Gastroesophageal sphincter (tissue), 4 donors: Measurements from ENCODE around the gene TM9SF4. TPM values are rescaled to one million over a fixed set of nuclear protein-coding genes. Genes with fewer than 3 reads are reported as not detected.

Experiments used
- ATAC-seq: fragments of 150-250 bp; one replicate; pipeline ENCODE4 v1.9.1; 2016; ENCODE audit warnings: mild to moderate bottlenecking, moderate library complexity
- H3K27ac ChIP-seq, 4 donors: fragments of 200-600 bp; sonication (generic) in 3 of 4; 1 replicate in 3 of 4; 2 replicates in 1 of 4; pipeline ENCODE4 v1.5.1; 2016 to 2019
- H3K27me3 ChIP-seq: fragments of 200-600 bp; sonication (generic); one replicate; pipeline ENCODE4 v1.5.1; 2019
- H3K36me3 ChIP-seq, 2 donors: fragments of 200-600 bp; sonication (generic); one replicate each; pipeline ENCODE4 v1.5.1; 2019; ENCODE audit warnings: control low read depth in 1 of 2
- H3K4me1 ChIP-seq, 3 donors: fragments of 200-600 bp; sonication (generic); 1 replicate in 2 of 3; 2 replicates in 1 of 3; pipeline ENCODE4 v1.5.1; 2016 to 2019; ENCODE audit warnings: control low read depth in 2 of 3
- H3K4me3 ChIP-seq, 2 donors: fragments of 200-600 bp; sonication (generic); one replicate each; pipeline ENCODE4 v1.5.1; 2019; ENCODE audit warnings: mild to moderate bottlenecking in 1 of 2, moderate library complexity in 1 of 2
- H3K9me3 ChIP-seq, 3 donors: fragments of 200-600 bp; sonication (generic); one replicate each; pipeline ENCODE4 v1.5.1; 2017 to 2019; ENCODE audit warnings: control low read depth in 2 of 3
- CTCF ChIP-seq, 4 experiments: fragments of 200-600 bp in 2 of 4; fragments of 450-650 bp in 2 of 4; sonication (generic) in 1 of 4; IDR thresholded peaks; one replicate each; pipeline ENCODE4 v1.5.1; 2017 to 2019; ENCODE audit warnings: antibody characterized with exemption in 4 of 4, mild to moderate bottlenecking in 2 of 4, moderate library complexity in 2 of 4
- EP300 ChIP-seq: sonication (generic); formaldehyde crosslinking; IDR thresholded peaks from one replicate; pipeline ENCODE4 v1.6.1; 2017; ENCODE audit warnings: antibody characterized with exemption, mild to moderate bottlenecking
- POLR2A ChIP-seq, 2 donors: fragments of 450-650 bp; IDR thresholded peaks; one replicate each; pipeline ENCODE4 v1.6.1; 2017; ENCODE audit warnings: antibody characterized with exemption in 2 of 2, mild to moderate bottlenecking in 2 of 2, moderate library complexity in 1 of 2
- POLR2AphosphoS5 ChIP-seq: sonication (generic); formaldehyde crosslinking; IDR thresholded peaks from one replicate; pipeline ENCODE4 v1.6.1; 2017; ENCODE audit warnings: antibody characterized with exemption
- WGBS, 2 donors: methylation state at CpG; one replicate each; pipeline ENCODE4 v1.1.5; 2018; ENCODE audit warnings: low coverage in 1 of 2; 5-methylcytosine and 5-hydroxymethylcytosine counted together
- total RNA-seq, 4 donors: library from RNA; depleted of rRNA; stranded (reverse); fragments of >200 nt; gene quantifications; one replicate each; pipeline ENCODE4 v1.1.0, GENCODE V29; 2016

The TM9SF4 gene
- total RNA-seq, 4 donors from 2014 or later = 20.7 to 32.6 (median 22.9) TPM

GRCh38 chr20:32158943-32159660 is 49.6 kb downstream of the TM9SF4 start:
- 93 to 100% methylated on average over 2 to 3 of the region's 4 CpGs for WGBS, 2 donors
- H3K36me3 ChIP-seq = peaks cover 0 to 88% of the 10 kb centered on the region in 2 donors

GRCh38 chr20:32159766-32160221 is 50.3 kb downstream of the TM9SF4 start:
- Histone ChIP-seq H3K27me3 (no peaks in the 10 kb centered on the region), H3K4me3 (no peak overlapping the region), H3K4me1 (peaks cover 0 to 11% (median 3%) of the 10 kb centered on the region in 3 donors), H3K36me3 (peaks cover 0 to 88% of the 10 kb centered on the region in 2 donors), H3K9me3 (no peaks in the 10 kb centered on the region), H3K27ac (no peak overlapping the region)
- TF ChIP-seq EP300 (no peak), POLR2AphosphoS5 (no peak), CTCF (IDR thresholded peaks at IDR 0.05) (no peak), POLR2A (IDR thresholded peaks at IDR 0.05) (no peak)
- ATAC-seq = no peak
- 76% methylated on average over 2 of the region's 5 CpGs; no CpG with 5 or more reads in 1 of the 2 donors for WGBS, 2 donors

More at GRCh38 chr20:32158943-32159660, 49.6 kb downstream of the TM9SF4 start:
- no peaks in the 10 kb centered on the region for H3K27me3 ChIP-seq
- H3K4me1 ChIP-seq = peaks cover 0 to 16% (median 4%) of the 10 kb centered on the region in 3 donors
- H3K9me3 ChIP-seq = no peaks in the 10 kb centered on the region
- H3K4me3 ChIP-seq = no peak overlapping the region
- TF ChIP-seq POLR2A (IDR thresholded peaks at IDR 0.05) = no peak
- TF ChIP-seq CTCF (IDR thresholded peaks at IDR 0.05) = no peak
- no peak for TF ChIP-seq EP300
- H3K27ac ChIP-seq = no peak overlapping the region
- ATAC-seq = no peak

- H3K36me3 ChIP-seq = peaks cover 0 to 89% of the 10 kb centered on the region in 2 donors
- no CpG with 5 or more reads among the region's 5 CpGs for WGBS, 2 donors
Measured at GRCh38 chr20:32160341-32160740, 50.8 kb downstream of the TM9SF4 start.

GRCh38 chr20:32162351-32162750 is 52.8 kb downstream of the TM9SF4 start:
- Histone ChIP-seq H3K4me1 (no peaks in the 10 kb centered on the region), H3K27ac (no peak overlapping the region), H3K27me3 (no peaks in the 10 kb centered on the region), H3K36me3 (peaks cover 0 to 100% of the 10 kb centered on the region in 2 donors), H3K4me3 (no peak overlapping the region), H3K9me3 (no peaks in the 10 kb centered on the region)
- no peak for ATAC-seq
- WGBS, 2 donors = 24 to 48% methylated on average over 3 of the region's 3 CpGs
- TF ChIP-seq POLR2A (IDR thresholded peaks at IDR 0.05) = no peak
- TF ChIP-seq EP300 = no peak
- no peak for TF ChIP-seq CTCF (IDR thresholded peaks at IDR 0.05)
- TF ChIP-seq POLR2AphosphoS5 = no peak

More at GRCh38 chr20:32160341-32160740, 50.8 kb downstream of the TM9SF4 start:
- Histone ChIP-seq H3K4me3 (no peak overlapping the region), H3K27me3 (no peaks in the 10 kb centered on the region), H3K4me1 (peaks cover 0 to 5% (median 0%) of the 10 kb centered on the region in 3 donors), H3K9me3 (no peaks in the 10 kb centered on the region), H3K27ac (no peak overlapping the region)
- no peak for ATAC-seq
- TF ChIP-seq POLR2AphosphoS5 (no peak), CTCF (IDR thresholded peaks at IDR 0.05) (no peak), EP300 (no peak), POLR2A (IDR thresholded peaks at IDR 0.05) (no peak)

GRCh38 chr20:32163951-32164350 is 54.4 kb downstream of the TM9SF4 start:
- Histone ChIP-seq H3K4me1 (no peaks in the 10 kb centered on the region), H3K27me3 (no peaks in the 10 kb centered on the region), H3K4me3 (no peak overlapping the region), H3K9me3 (no peaks in the 10 kb centered on the region), H3K36me3 (peaks cover 0 to 88% of the 10 kb centered on the region in 2 donors), H3K27ac (no peak overlapping the region)
- ATAC-seq = no peak
- 77 to 82% methylated on average over 3 to 4 of the region's 5 CpGs for WGBS, 2 donors
- TF ChIP-seq EP300 = no peak
- no peak for TF ChIP-seq POLR2AphosphoS5
- no peak for TF ChIP-seq POLR2A (IDR thresholded peaks at IDR 0.05)
- no peak for TF ChIP-seq CTCF (IDR thresholded peaks at IDR 0.05)
